Brain pericyte (primary cell): ENCODE results near the gene MOCS1.

Experiments
- DNase-seq: peaks from one replicate; pipeline ENCODE4 v3.0.0-alpha.2; 2012; ENCODE audit warnings: low read depth, low spot score

MOCS1 gene

GRCh38 chr6:39876826-39877225, 57.4 kb downstream of the MOCS1 start:
- DNase-seq: no peak

- no peak for DNase-seq
These were observed 58.2 kb downstream of the MOCS1 start for GRCh38 chr6:39876111-39876510.

GRCh38 chr6:39873439-39873838, 60.8 kb downstream of the MOCS1 start:
- no peak for DNase-seq

GRCh38 chr6:39870950-39871349, 63.3 kb downstream of the MOCS1 start:
- no peak for DNase-seq

- DNase-seq: no peak
These were observed 66.7 kb downstream of the MOCS1 start for GRCh38 chr6:39867592-39867991.

- DNase-seq: no peak
These were observed 69.0 kb downstream of the MOCS1 start for GRCh38 chr6:39865011-39865888.

- DNase-seq: no peak
These were observed 72.6 kb downstream of the MOCS1 start for GRCh38 chr6:39861663-39862062.

- DNase-seq: no peak
These were observed 75.2 kb downstream of the MOCS1 start for GRCh38 chr6:39859025-39859424.

- no peak for DNase-seq
These were observed 78.8 kb downstream of the MOCS1 start for GRCh38 chr6:39855356-39855995.
